HG03045 (cell line): ENCODE measurements around the gene XIRP2.

ENCODE experiments used
- ATAC-seq: cut with Tn5 transposase; IDR thresholded peaks from one replicate; pipeline ENCODE4 v1.9.1; 2021; ENCODE audit warnings: mild to moderate bottlenecking, moderate library complexity; ENCODE audit not compliant: unreplicated experiment

Gene XIRP2

GRCh38 chr2:167133614-167134013 lies 245.3 kb downstream of the XIRP2 start:
- ATAC-seq, result no peak

DNA sequence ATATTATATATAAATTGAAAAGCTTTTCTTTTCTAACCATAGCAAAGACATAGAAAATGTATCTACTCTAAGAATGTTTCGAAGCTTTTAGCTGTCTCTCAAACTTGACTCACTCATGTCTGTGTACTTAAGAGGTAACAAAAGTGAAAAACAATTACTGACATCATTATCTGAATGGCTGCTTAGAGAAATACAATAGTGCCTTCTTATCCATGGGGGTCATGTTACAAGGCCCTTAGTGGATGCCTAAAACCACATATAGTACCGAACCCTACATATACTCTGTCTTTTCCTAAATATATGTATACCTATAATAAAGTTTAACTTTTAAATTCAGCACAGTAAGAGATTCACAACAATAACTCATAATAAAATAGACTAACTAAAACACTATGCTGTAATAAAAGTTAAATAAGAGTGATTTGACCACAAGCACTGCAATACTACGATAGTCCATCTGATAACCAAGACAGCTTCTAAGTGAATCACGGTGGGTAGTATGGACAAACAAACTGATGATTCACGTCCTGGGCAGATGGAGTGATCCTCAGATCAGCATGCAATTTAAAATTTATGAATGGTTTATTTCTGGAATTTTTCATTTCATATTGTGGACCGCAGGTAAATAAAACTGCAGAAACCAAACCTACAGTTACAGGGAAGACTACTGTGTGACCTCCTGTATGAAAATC lies 246.2 kb downstream of the XIRP2 start:
- ATAC-seq, result no peak

- no peak for ATAC-seq
These were observed 247.4 kb downstream of the XIRP2 start for GRCh38 chr2:167135706-167136105.

GRCh38 chr2:167136879-167137596 lies 248.8 kb downstream of the XIRP2 start:
- ATAC-seq, result no peak

GRCh38 chr2:167140330-167140729 lies 252.1 kb downstream of the XIRP2 start:
- ATAC-seq, result no peak

- no peak for ATAC-seq
These were observed 252.5 kb downstream of the XIRP2 start for GRCh38 chr2:167140767-167141166.

DNA sequence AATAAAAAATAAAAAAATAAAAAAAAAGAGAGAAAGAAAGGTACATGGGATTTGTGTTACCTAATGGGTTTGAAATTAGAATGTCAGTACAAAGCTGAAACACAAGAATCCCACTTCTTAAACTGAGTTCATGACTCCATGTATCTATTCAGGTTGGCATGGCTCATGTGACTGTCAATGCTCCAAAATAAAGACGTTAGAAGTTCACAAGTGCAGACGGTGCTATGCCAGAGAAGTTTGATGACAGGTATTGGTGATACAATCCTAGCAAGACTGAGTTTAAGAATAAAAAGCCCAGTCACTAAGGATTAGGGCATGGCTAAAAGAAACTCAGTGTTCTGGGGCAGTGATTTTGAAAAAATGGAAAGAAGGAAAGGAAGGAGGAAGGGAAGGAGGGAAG lies 254.3 kb downstream of the XIRP2 start:
- ATAC-seq, result no peak

GRCh38 chr2:167144179-167144898 lies 256.1 kb downstream of the XIRP2 start:
- no peak for ATAC-seq

- ATAC-seq, result no peak
These were observed 259.1 kb downstream of the XIRP2 start for GRCh38 chr2:167147271-167147941.

- ATAC-seq, result no peak
These were observed 263.6 kb downstream of the XIRP2 start for GRCh38 chr2:167151894-167152293.

DNA sequence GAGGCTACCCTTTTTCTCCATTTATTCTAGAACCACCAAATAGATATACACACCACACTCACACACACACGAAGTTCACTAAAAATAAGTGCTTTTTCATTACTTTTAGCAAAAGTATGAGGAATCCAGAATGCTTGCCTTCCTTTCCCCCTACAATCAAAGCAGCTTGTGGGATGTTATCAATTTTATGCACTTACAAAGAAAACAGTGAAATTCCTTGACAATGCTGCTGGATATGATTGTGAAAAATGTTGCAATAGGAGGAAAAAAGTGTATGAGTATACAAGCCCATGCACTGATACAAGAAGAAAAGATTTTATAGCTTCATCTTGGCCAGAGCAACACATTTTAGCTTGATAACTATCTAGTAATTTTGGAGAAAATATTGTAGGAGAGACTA lies 269.2 kb downstream of the XIRP2 start:
- no peak for ATAC-seq

DNA sequence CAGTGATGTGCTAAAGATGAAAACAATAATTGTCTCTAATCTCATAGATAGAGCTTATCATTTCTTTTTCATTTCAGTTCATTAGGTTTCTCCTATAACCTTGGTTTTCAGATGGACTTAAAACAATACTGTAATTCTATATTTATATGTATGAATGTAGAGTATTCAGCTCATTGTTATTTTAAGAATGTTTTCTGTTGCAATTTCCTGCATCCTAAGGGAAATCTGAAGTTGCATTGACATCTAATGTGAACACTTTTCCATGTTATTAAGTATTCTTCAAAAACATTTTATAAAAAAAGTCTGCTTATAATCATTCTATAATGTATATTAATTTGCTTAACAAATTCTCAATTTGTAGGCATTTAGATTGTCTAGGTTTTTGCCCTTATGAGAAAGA lies 288.9 kb downstream of the XIRP2 start:
- ATAC-seq, result no peak

DNA sequence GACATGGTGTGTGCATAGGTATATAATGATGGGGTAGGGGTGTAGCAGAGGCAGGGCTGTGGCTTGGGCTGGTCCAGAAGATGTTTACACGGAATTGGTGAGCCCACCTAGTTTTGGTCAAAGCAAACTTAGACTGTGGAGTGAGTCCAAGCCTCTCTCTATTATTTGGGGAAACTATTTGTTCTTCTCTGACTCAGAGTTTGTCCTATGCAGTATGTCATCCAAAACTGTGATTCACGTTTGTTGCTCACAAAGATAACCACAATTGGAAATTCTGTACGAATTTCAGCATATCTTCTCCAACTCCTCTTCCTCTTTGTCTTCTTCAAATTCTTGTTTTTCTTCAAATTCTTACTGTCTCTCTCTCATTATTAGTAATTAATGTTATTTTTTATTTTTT lies 292.9 kb downstream of the XIRP2 start:
- ATAC-seq, result no peak

GRCh38 chr2:167181688-167182087 lies 293.4 kb downstream of the XIRP2 start:
- ATAC-seq, result no peak

GRCh38 chr2:167182403-167182802 lies 294.1 kb downstream of the XIRP2 start:
- ATAC-seq, result no peak

GRCh38 chr2:167183931-167184330 lies 295.7 kb downstream of the XIRP2 start:
- ATAC-seq, result no peak

- no peak for ATAC-seq
These were observed 298.2 kb downstream of the XIRP2 start for GRCh38 chr2:167186465-167186864.

DNA sequence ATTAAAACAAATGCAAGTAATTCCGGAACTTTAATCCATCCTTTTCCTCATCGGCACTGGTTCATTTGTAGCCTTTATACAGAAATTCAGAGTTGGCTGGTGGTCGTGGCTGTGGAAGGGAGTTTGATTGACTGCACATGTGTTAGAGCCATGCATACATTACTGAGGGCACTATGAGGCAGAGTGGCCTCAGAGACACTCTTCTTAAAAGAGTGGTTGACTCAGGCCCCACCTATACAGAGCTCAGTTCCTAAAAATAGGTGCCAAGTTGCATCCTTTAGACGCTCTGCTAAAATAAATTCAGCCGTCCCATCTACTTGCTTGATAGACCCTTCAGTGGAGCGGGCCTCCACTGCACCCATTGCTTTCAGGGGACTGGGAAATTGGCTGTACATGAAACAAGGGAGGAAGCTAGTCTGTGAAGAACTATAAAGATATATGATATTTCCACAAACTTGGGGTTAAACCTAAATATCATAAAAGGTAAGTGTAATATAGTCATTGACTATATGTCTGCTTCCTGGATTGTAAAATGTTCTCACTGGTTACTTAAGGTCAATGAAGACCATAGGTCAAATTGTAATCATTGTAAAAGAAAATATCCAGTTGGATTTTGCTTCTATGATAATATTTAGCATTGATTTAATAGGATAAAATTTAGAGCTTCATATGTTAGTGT lies 298.9 kb downstream of the XIRP2 start:
- ATAC-seq, result no peak

DNA sequence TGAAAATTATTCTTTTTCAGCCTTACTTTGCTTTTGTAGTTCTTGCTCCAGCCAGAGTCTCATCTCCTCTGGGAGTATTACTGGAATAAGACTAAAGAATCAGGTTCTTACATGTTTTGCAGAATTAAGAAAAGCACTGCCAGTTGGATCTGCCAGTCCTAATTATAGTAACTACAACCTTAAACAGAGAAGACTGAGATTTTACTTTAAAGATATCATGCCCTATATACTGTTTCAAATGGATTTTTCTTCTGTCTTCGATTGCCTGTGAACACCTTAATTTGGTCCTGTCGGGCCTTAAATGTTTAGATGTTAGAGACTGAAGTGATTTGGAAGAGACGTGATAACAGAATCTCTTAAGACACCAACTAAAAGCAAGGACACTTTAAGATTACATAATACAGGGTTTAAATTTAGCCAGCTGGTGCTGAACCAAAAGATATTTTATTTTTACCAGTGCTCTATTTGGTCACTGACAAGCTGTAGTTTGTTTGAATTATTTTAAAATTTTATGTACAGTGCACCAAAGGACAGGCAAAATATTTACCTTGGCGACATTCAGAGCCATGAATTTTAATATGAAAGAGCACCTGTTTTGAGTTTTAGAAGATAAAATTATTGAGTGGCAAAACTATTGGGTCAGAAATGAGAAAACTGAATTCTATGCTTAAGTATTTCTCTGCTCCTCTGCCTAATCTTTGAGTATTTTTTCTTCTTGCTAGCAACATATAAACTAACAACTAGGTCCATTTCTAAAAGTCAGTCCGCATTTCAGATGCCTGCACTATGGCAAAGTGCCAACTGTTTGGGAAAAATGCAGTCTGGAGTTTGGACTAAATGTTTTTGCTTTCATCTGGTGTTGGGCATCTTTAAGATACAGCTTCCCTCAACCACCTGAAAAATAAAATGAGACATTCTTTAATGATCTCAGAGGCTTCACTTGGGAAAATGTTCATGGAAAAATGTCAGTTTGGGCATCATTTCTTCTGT lies 300.0 kb downstream of the XIRP2 start:
- ATAC-seq, result no peak

DNA sequence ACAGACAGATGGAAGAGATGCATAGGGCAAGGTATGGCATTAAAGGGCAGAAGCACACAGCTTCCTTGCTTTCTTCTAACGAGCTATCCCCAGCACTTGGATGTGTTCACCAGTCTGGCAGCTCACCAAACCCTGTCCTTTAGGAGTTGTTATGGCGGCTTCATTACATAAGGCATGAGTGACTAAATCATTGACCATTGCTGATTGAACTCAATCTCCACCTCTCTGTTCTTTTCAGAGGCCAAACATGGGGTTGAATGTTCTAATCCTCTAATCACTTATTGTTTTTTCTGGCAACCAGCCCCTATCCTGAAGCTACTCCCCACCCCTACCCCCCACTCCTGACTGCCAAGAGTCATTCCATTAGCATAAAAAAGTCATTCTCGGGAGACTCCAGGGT lies 301.8 kb downstream of the XIRP2 start:
- ATAC-seq, result no peak
